Esophagus muscularis mucosa (tissue), 4 donors: ENCODE measurements around the gene SLC2A13. TPM values are rescaled to one million over a fixed set of nuclear protein-coding genes. Genes with fewer than 3 reads are reported as not detected.

Source experiments
- DNase-seq: peaks from one replicate; pipeline ENCODE4 v3.0.0-alpha.2; 2017; ENCODE audit errors: extremely low spot score
- H3K27ac ChIP-seq, 4 donors: fragments of 200-600 bp; sonication (generic); replicated peaks in 1 of 4; 1 replicate in 3 of 4; 2 replicates in 1 of 4; pipeline ENCODE4 v1.5.1; 2016 to 2019; ENCODE audit warnings: mild to moderate bottlenecking in 1 of 4
- H3K27me3 ChIP-seq, 4 donors: fragments of 200-600 bp; sonication (generic); one replicate each; pipeline versions ENCODE4 v1.5.1 to v1.6.0; 2016 to 2019
- H3K36me3 ChIP-seq, 4 donors: fragments of 200-600 bp; sonication (generic); one replicate each; pipeline ENCODE4 v1.5.1; 2016 to 2019
- H3K4me1 ChIP-seq, 4 donors: fragments of 200-600 bp; sonication (generic); one replicate each; pipeline ENCODE4 v1.5.1; 2016 to 2019
- H3K4me3 ChIP-seq, 4 donors: fragments of 200-600 bp; sonication (generic); 1 replicate in 2 of 4; 2 replicates in 2 of 4; pipeline ENCODE4 v1.5.1; 2016 to 2019; ENCODE audit warnings: mild to moderate bottlenecking in 4 of 4, moderate library complexity in 1 of 4
- H3K9me3 ChIP-seq, 4 donors: fragments of 200-600 bp; sonication (generic); 1 replicate in 3 of 4; 2 replicates in 1 of 4; pipeline ENCODE4 v1.5.1; 2016 to 2019
- EP300 ChIP-seq: sonication (generic); formaldehyde crosslinking; IDR thresholded peaks from one replicate; pipeline ENCODE4 v1.6.1; 2017; ENCODE audit warnings: antibody characterized with exemption
- POLR2A ChIP-seq: fragments of 450-650 bp; IDR thresholded peaks from one replicate; pipeline ENCODE4 v1.6.1; 2017; ENCODE audit warnings: antibody characterized with exemption, moderate library complexity, mild to moderate bottlenecking, low read depth
- POLR2AphosphoS5 ChIP-seq, 2 donors: sonication (generic); formaldehyde crosslinking; IDR thresholded peaks; one replicate each; pipeline ENCODE4 v1.6.1; 2017; ENCODE audit warnings: antibody characterized with exemption in 2 of 2
- WGBS: methylation state at CpG from one replicate; pipeline ENCODE4 v1.1.5; 2018; 5-methylcytosine and 5-hydroxymethylcytosine counted together
- intact Hi-C: fragments of 100-400 bp; cut with DNase I; formaldehyde crosslinking; loops from one replicate; pipeline ENCODE4 v1.15.1; 2023
- total RNA-seq, 4 donors: library from RNA; depleted of rRNA; stranded (reverse); fragments of >200 nt; gene quantifications; one replicate each; pipeline versions ENCODE4 v1.1.0 to v1.2.1, GENCODE V29; 2016
- TF ChIP-seq, protein P1 (sequence below), 3 experiments: fragments of 200-600 bp in 2 of 3; fragments of 450-650 bp in 1 of 3; sonication (generic) in 2 of 3; IDR thresholded peaks; one replicate each; pipeline ENCODE4 v1.5.1; 2017 to 2019; ENCODE audit warnings: antibody characterized with exemption in 3 of 3, mild to moderate bottlenecking in 2 of 3, moderate library complexity in 1 of 3

SLC2A13 gene
- total RNA-seq, 4 donors from 2014 or later, result 19.6 to 25.7 (median 21.4) TPM

- no peaks in the 10 kb centered on the region for H3K36me3 ChIP-seq
- H3K27ac ChIP-seq, result no peak overlapping the region
- intact Hi-C loops, result loop anchor here (2.0 to 5.0 kb wide), 2 partner anchors 73 to 163 kb away; partner anchors contain the start of gene LRRK2
- no peak for TF ChIP-seq POLR2A
- no peak for TF ChIP-seq POLR2AphosphoS5 (IDR thresholded peaks at IDR 0.05)
- TF ChIP-seq EP300, result no peak
- TF ChIP-seq, protein P1, sequence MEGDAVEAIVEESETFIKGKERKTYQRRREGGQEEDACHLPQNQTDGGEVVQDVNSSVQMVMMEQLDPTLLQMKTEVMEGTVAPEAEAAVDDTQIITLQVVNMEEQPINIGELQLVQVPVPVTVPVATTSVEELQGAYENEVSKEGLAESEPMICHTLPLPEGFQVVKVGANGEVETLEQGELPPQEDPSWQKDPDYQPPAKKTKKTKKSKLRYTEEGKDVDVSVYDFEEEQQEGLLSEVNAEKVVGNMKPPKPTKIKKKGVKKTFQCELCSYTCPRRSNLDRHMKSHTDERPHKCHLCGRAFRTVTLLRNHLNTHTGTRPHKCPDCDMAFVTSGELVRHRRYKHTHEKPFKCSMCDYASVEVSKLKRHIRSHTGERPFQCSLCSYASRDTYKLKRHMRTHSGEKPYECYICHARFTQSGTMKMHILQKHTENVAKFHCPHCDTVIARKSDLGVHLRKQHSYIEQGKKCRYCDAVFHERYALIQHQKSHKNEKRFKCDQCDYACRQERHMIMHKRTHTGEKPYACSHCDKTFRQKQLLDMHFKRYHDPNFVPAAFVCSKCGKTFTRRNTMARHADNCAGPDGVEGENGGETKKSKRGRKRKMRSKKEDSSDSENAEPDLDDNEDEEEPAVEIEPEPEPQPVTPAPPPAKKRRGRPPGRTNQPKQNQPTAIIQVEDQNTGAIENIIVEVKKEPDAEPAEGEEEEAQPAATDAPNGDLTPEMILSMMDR (IDR thresholded peaks at IDR 0.05), result no peak
- no peak overlapping the region for H3K4me3 ChIP-seq
- no peak for DNase-seq
- H3K27me3 ChIP-seq, result no peaks in the 10 kb centered on the region
- no peaks in the 10 kb centered on the region for H3K4me1 ChIP-seq
- 78% methylated on average over 1 of the region's 1 CpG for WGBS
- no peaks in the 10 kb centered on the region for H3K9me3 ChIP-seq
Measured at GRCh38 chr12:40149673-40150260, 43.9 kb upstream of the SLC2A13 start.

GRCh38 chr12:40146800-40147797 is 41.2 kb upstream of the SLC2A13 start:
- WGBS, result 73% methylated on average over 10 of the region's 10 CpGs
- no peaks in the 10 kb centered on the region for H3K36me3 ChIP-seq
- H3K4me3 ChIP-seq, result no peak overlapping the region
- no peaks in the 10 kb centered on the region for H3K9me3 ChIP-seq
- H3K27ac ChIP-seq, result no peak overlapping the region
- no peaks in the 10 kb centered on the region for H3K27me3 ChIP-seq
- no peak for TF ChIP-seq EP300
- TF ChIP-seq POLR2A, result no peak
- TF ChIP-seq, protein P1 (IDR thresholded peaks at IDR 0.05), result no peak
- TF ChIP-seq POLR2AphosphoS5 (IDR thresholded peaks at IDR 0.05), result no peak
- no peaks in the 10 kb centered on the region for H3K4me1 ChIP-seq
- no peak for DNase-seq
- intact Hi-C loops, result no loop called here

DNA sequence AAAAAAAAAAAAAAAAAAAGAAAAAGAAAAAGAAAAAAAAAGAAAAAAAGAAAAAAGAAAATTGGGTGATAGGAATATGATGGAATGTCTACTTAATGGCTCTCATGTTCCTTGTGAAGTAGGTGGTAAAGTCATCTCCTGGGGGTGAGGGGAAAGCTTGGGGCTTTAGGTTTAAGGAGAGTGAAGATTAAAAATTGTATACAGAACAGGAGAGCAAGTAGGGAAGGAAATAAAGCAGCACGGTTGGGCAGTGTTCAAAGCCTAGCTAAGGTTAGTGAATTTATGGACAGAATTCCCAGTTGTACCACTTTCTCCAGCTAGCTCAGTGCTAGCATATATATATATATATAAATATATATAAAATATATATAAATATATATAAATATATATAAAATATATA is 40.0 kb upstream of the SLC2A13 start:
- intact Hi-C loops, result no loop called here
- no peak for DNase-seq
- no peaks in the 10 kb centered on the region for H3K36me3 ChIP-seq
- H3K9me3 ChIP-seq, result no peaks in the 10 kb centered on the region
- TF ChIP-seq EP300, result no peak
- TF ChIP-seq, protein P1 (IDR thresholded peaks at IDR 0.05), result no peak
- TF ChIP-seq POLR2AphosphoS5 (IDR thresholded peaks at IDR 0.05), result no peak
- no peak for TF ChIP-seq POLR2A
- 88% methylated on average over 1 of the region's 1 CpG for WGBS
- no peak overlapping the region for H3K27ac ChIP-seq
- H3K27me3 ChIP-seq, result no peaks in the 10 kb centered on the region
- H3K4me3 ChIP-seq, result no peak overlapping the region
- H3K4me1 ChIP-seq, result no peaks in the 10 kb centered on the region

GRCh38 chr12:40144023-40144422 is 38.1 kb upstream of the SLC2A13 start:
- Histone ChIP-seq H3K9me3 (no peaks in the 10 kb centered on the region), H3K27ac (no peak overlapping the region), H3K36me3 (no peaks in the 10 kb centered on the region), H3K27me3 (no peaks in the 10 kb centered on the region), H3K4me1 (no peaks in the 10 kb centered on the region), H3K4me3 (no peak overlapping the region)
- WGBS, result 78% methylated on average over 1 of the region's 1 CpG
- DNase-seq, result no peak
- TF ChIP-seq, protein P1 (IDR thresholded peaks at IDR 0.05), result no peak
- TF ChIP-seq POLR2A (no peak), EP300 (no peak), POLR2AphosphoS5 (IDR thresholded peaks at IDR 0.05) (no peak)
- intact Hi-C loops, result no loop called here
